ENCODE results near the gene PARVG.

PARVG gene, protein sequence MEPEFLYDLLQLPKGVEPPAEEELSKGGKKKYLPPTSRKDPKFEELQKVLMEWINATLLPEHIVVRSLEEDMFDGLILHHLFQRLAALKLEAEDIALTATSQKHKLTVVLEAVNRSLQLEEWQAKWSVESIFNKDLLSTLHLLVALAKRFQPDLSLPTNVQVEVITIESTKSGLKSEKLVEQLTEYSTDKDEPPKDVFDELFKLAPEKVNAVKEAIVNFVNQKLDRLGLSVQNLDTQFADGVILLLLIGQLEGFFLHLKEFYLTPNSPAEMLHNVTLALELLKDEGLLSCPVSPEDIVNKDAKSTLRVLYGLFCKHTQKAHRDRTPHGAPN

GRCh38 chr22:44180706-44181032 lies at the start of gene PARVG:
TSS of gene PARVG (plus strand) at chr22:44180925. CDS start at chr22:44183330, 2,405 bp downstream.
- DNase-seq, result peak; percentile 14

GRCh38 chr22:44131412-44131811 lies 49.3 kb upstream of the PARVG start:
- DNase-seq, result no peak

GRCh38 chr22:44131989-44132685 lies 48.6 kb upstream of the PARVG start:
- DNase-seq, result no peak

GRCh38 chr22:44132724-44133123 lies 48.0 kb upstream of the PARVG start:
- no peak for DNase-seq

DNA sequence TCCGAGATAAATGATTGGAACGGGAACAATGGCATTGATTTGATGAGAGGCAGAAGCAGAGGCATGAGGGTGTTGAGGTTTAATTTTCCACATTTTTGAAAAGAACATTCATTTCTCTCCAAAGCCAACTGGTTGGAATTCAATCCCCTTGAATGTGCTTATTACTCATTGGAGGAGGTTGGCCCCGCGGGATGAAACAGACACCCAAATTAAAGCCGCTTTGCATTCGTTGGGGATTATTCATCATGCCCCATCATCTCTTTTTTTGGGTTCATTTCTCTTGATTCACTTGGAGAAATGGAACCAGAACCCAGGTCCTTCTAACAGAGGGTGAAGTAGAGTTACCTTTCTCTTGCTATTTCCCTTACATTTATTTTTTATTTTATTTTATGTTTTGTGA lies 47.6 kb upstream of the PARVG start:
- no peak for DNase-seq

DNA sequence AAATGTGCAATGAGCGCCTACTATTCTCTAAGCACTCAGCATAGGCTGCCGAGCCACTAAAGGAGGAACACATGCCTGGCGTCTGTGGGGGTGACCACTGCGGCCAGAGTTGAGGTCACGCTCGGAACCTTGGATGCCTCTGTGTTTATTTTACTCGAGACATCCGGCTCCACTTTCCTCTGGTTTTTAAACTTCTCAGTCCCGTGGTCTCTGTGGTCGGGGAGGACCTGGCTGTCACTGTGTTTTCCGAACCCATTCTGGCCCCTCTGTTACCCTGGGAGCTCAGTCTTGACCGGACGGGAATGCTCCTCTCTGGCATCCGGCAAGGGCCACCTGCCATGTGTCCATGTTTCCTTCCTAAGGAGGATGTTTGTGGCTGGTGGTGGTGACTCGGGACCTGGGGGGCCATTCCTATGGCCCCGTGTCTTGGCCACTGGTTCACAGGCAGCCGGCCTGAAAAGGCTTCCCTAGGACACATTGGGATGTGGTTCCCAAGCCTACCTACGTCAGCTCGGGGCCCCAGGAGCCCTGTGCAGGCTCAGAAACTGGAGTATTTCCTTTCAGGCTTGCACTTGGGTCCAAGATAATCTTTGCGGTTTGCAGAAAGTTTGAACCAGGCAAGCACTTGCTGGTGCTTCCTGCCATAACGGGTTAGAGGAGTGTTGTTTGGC lies 46.7 kb upstream of the PARVG start:
- no peak for DNase-seq

- DNase-seq, result no peak
These were observed 44.6 kb upstream of the PARVG start for GRCh38 chr22:44136112-44136511.

- DNase-seq, result no peak
These were observed 43.9 kb upstream of the PARVG start for GRCh38 chr22:44136786-44137185.

DNA sequence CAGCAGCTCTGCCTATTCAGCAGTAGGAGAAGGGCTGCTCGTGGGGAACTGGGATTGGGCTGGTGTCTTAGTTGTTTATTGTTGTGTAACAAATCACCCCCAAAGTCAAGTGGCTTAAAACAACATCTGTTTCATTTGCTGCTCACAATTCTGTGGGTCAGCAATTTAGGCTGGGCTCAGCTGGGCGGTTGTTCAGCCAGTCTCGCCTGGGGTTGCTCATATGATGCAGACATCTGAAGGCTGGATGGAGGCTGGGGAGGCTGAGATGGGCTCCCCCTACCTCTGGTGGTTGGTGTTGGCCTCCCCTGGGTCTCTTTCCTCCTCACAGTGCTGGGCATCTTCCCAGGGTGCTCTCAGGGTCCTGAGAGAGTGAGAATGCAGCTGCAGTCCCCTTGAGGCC lies 43.3 kb upstream of the PARVG start:
- DNase-seq, result no peak

DNA sequence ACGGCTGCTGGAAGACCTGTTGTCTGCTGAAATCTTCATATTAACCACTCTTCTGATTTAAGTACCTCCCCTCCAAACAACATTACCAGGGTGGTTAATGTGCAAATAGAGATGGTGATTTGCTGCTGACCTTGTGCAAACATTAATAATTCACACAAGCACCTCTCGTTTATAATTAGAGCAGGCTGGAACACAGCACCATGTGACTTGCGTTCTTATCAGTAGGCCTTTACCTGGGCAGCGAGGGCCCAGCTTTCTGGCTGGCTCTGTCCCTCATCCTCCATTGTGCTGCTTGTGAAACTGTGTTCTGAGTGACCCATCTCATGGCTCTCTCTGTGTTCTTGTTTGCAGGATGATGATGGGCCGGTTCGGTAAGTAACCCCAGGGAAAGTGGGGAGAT lies 41.0 kb upstream of the PARVG start:
- DNase-seq, result no peak

DNA sequence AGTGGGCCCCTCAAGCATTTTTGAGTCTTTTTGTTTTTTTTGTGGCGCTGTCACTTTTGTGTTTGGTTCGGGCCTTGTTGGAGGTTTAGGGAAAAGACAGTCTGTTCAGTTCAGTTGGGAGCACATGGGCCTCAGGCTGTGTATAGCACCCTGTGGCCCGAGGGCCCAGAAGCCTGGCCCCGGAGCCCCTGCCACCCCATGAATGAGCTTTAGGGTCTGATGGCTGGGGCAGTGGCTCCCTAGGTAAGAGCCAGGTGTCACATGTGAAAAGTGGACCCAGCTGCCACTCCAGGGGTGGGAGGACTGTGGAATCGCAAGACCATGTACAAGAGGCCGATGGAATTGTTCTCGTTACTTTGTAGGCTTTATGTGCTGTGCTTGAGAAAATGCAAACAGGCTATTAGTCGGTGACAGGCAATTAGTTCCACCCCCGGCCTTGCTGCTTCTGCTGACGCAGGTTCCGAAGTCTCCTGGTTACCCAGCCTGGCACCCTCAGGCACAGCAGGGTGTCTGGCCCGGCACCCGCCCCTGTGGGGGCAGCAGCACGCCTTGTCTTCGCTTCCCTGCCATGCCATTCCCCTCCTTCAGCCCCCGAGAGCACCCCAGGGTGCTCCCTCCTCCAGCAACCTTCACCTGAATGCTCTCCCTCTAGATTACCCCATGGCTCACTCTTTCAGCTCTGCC lies 38.2 kb upstream of the PARVG start:
- DNase-seq, result no peak

GRCh38 chr22:44143105-44143474 lies 37.6 kb upstream of the PARVG start:
- DNase-seq, result no peak

DNA sequence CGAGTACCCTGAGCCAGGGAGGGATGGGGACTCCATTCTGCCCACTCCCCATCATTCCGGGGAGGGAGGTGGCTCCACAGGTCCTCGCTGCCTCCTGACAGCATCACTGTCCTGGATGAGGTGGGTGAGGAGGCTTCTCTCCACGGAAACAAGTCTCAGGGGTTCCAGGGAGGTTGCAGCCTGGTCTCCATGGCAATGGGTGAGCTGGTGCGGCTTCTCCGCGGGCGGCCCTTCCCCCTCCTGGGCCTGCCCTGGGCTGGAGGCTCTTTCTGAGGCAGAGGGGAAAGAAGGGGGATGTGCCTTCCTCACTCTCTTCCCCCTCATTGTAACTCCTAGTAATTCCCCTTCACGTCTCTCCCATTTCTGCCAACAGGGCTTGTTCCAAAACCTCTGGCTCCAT lies 37.1 kb upstream of the PARVG start:
- DNase-seq, result no peak

DNA sequence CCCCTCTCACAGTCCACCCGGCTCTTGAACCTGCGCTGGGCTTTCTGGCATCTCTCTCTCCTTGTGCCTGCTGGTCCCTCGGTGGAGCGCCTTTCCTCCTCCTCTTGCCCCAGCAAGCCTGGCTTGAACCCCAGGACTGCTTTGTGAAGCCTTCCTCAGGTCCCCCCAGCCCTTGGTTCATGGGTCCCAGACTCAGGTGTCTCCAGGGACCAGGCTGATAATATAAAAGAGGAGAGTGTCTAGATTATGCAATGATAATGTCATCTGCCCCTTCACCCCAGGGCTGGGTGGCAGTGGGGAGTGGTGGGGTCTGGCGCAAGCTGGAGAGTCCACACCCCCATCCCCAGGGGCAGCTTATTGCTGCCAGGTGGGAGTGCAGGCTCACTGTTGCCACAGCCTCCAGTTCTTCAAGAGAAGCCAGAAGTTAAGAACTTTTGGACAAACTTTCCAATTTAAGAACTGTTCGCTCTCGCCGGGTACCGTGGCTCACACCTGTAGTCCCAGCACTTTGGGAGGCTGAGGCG lies 36.6 kb upstream of the PARVG start:
- no peak for DNase-seq

DNA sequence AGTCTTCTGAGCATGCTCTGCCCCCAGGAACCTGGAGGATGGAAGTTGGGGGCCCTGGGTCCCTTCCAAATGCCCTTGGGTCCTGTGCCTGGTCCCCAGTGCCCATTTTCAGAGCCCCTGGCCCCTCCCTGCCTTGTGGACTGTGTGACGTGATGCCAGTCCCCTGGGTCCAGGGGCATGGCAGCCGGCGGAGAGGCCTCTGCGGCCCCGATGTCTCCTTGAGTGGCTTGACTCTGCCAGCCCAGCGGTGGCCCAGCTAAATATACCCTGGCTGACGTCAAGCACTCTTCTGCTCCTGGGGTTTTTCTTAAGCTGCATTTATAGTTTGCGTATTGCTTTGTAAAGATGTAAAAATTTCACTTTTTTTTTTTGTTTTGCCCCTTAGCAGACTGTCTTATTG lies 35.2 kb upstream of the PARVG start:
- no peak for DNase-seq

DNA sequence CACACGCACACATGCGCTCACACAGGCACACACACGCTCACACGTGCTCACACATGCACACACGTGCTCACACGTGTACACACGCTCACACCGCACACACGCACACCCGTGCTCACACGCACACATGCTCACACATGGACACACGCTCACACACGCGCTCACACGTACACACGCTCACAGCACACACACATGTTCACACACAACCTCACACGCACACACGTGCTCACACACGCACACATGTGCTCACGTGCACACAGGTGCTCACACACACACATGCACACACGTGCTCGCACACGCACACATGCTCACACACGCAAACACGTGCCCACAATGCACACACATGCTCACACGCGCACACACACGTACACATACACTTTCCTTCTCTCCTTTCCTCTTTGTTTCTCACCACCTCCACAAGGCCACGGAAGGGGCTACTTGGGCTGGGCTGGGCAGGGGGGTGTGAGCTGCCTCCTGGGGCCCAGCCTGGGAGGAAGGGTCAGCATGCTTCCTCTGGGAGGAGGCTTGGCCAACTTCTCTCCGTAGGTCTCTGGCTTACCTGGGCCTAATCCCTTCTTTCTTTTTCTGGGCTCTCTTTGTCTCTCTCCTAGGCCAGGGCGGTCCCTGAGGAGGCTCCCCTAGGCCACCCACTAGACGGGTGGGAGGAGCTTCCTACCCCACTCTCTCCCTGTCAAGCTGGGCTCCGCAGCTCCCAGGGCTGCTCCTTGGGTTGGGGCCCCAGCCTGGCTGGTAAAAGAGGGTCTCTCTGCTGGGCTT lies 34.5 kb upstream of the PARVG start:
- no peak for DNase-seq

GRCh38 chr22:44147008-44147645 lies 33.6 kb upstream of the PARVG start:
- DNase-seq, result no peak

GRCh38 chr22:44147821-44148574 lies 32.7 kb upstream of the PARVG start:
- no peak for DNase-seq

- DNase-seq, result no peak
These were observed 29.0 kb upstream of the PARVG start for GRCh38 chr22:44151676-44152075.

DNA sequence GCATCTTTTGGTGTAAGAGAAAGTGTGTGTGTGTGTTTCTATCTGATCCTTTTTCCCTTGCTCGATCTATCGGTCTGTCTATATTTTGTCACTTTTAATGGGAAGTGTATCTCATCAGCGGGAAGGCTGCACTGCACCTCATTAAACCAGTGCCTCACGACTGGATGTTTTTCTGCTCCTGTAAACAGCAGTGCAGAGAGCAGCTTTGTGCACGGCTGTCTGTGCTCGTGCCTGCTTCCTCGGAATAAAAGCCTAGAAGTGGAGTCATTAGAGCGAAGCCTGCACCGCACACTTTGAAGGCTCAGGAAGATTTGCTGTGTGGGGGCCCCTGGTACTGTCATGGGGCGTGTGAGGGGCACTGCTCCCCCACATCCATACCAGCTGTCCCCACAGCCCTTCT lies 27.0 kb upstream of the PARVG start:
- no peak for DNase-seq

DNA sequence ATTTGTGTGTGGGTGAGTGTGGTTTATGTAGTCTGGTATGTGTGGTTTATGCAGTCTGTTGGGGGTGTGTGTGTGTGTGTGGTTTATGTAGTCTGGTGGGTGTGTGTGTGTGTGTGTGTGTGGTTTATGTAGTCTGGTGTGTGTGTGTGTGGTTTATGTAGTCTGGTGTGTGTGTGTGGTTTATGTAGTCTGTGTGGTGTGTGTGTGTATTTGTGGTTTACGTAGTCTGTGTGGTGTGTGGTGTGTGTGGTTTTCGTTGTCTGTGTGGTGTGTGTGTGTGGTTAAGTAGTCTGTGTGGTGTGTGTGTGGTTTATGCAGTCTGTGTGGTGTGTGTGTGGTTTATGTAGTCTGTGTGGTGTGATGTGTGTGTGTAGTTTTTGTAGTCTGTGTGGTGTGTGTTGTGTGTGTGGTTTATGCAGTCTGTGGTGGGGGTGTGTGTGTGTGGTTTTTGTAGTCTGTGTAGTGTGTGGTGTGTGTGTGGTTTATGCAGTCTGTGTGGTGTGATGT lies 26.2 kb upstream of the PARVG start:
- no peak for DNase-seq
